K562 (cell line): ENCODE results near the gene TM7SF2. TPM values are rescaled to one million over a fixed set of nuclear protein-coding genes. Genes with fewer than 3 reads are reported as not detected.

Experiments
- BRF2 ChIP-seq: IDR thresholded peaks from 3 replicates; pipeline ENCODE4 v1.6.1; 2011; ENCODE audit warnings: borderline replicate concordance, mild to moderate bottlenecking; ENCODE audit not compliant: insufficient read length, insufficient read depth
- HINFP ChIP-seq: fragments of 450-650 bp; conservative IDR thresholded peaks from 2 replicates; pipeline ENCODE4 v1.6.1; 2016; ENCODE audit warnings: missing genetic modification characterization, low read depth, mild to moderate bottlenecking, control low read depth, missing compliant biosample characterization
- MGA ChIP-seq: fragments of 450-650 bp; IDR thresholded peaks from 2 replicates; pipeline ENCODE4 v1.6.1; 2016; ENCODE audit warnings: mild to moderate bottlenecking, moderate library complexity
- PHB ChIP-seq: fragments of 250-450 bp; sonication (Bioruptor Pico); IDR thresholded peaks from 2 replicates; pipeline ENCODE4 v1.5.0; 2021
- SRF ChIP-seq, 2 experiments: fragments of 250-450, 450-650 bp in 1 of 2; sonication (Bioruptor Pico) in 1 of 2; sonication (generic) in 1 of 2; formaldehyde crosslinking; IDR thresholded peaks; 2 replicates each; pipeline versions ENCODE4 v1.5.0 to v1.5.1; 2020 to 2022; ENCODE audit warnings: mild to moderate bottlenecking in 1 of 2, missing genetic modification reagents in 1 of 2
- TARDBP ChIP-seq: fragments of 450-650 bp; IDR thresholded peaks from 2 replicates; pipeline ENCODE4 v1.6.1; 2016
- ZNF398 ChIP-seq: fragments of 250-450 bp; sonication (Bioruptor Pico); IDR thresholded peaks from 2 replicates; pipeline ENCODE4 v1.8.0; 2021; ENCODE audit warnings: moderate library complexity, mild to moderate bottlenecking, inconsistent platforms
- polyA plus RNA-seq, 8 experiments: library from polyadenylated mRNA; depleted of rRNA in 4 of 8; stranded (reverse) in 5 of 8; unstranded in 3 of 8; fragments of >200 nt; fragmentation: Nextera tagmentation in 2 of 8; fragmentation: Illumina TruSeq in 1 of 8; extraction: Ambion mirVana in 2 of 8; extraction: Trizol in 1 of 8; gene quantifications; 2 replicates each; pipeline versions ENCODE4 v1.2.1 to v1.2.3, GENCODE V29; 2011 to 2014; ENCODE audit warnings: inconsistent platforms in 1 of 8, missing spikeins in 1 of 8
- total RNA-seq, 7 experiments: library from RNA; depleted of rRNA in 6 of 7; stranded (reverse); fragments of >200 nt in 6 of 7; fragmentation: Illumina TruSeq in 2 of 7; extraction: Trizol in 2 of 7; gene quantifications; 2 replicates each; pipeline versions ENCODE4 v1.2.1 to v1.2.3, GENCODE V29; 2011 to 2021; ENCODE audit warnings: low replicate concordance in 1 of 7
- TF ChIP-seq, protein P1 (sequence below), 3 experiments: fragments of 200-800 bp in 1 of 3; sonication (Bioruptor generic) in 1 of 3; sonication (generic) in 1 of 3; formaldehyde crosslinking in 1 of 3; IDR thresholded peaks; 2 replicates each; pipeline versions ENCODE4 v1.6.1 to v1.8.0; 2016 to 2022; ENCODE audit warnings: mild to moderate bottlenecking in 2 of 3, missing compliant biosample characterization in 2 of 3, missing genetic modification characterization in 2 of 3, missing genetic modification reagents in 1 of 3

The TM7SF2 gene
- total and polyA plus RNA-seq, 9 of the 15 experiments (the other 6 are each of a cell fraction or from before 2014, with no cell fraction given), result 1.2 to 22.0 (median 14.3) TPM

DNA sequence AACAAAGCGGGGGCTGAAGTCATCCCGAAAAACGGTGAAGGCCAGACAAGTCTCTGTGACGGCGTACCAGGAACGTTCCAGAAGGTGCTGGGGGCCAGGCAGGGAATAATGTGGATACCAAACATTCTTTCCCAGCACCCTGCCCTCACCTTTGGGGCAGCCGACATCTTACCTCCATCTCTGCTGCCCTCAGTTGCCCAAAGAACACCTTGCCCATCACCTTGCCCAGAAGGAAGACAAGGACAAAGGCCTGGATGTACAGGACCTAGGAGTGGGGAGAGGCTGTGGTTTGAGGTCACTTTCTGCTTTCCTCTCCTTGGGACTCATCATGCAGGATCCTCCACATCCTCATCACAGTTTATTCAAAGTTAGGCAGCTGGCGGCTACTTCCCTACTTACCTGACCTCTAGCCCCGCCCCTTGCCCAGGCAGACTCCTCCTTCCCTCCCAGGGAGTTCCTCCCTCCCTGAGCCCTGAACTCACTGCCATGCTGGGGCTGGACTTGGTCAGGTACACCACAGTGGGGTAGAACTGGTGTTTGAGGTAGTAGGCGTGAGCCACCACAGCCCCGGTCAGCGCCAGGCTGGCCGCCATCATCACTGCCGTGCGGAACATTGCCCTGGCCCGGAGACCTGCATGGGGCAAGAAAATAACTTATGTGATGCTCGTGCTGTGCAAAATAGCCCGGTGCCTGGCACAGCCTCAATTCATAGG lies 21.5 kb downstream of the TM7SF2 start (continued):
- no peak for TF ChIP-seq MGA
- no peak for TF ChIP-seq BRF2
- no peak for TF ChIP-seq HINFP (tag)
- TF ChIP-seq, protein P1, sequence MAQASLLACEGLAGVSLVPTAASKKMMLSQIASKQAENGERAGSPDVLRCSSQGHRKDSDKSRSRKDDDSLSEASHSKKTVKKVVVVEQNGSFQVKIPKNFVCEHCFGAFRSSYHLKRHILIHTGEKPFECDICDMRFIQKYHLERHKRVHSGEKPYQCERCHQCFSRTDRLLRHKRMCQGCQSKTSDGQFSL (CRISPR knock-in tag; IDR thresholded peaks at IDR 0.05), result peak; percentile 46; the same call in 1 of the 2 replicates
- TF ChIP-seq, protein P1 (tag; IDR thresholded peaks at IDR 0.05), result no peak
- no peak for TF ChIP-seq PHB (CRISPR knock-in tag)
- TF ChIP-seq ZNF398 (CRISPR knock-in tag), result no peak
- peak in 1 of 2 experiments; percentile 46; a peak in 1 of 4 replicates for TF ChIP-seq SRF (CRISPR knock-in tag; IDR thresholded peaks at IDR 0.05)
- peak; percentile 14; the same call in 1 of the 2 replicates for TF ChIP-seq TARDBP
